GM12878 (cell line): ENCODE results near the gene TM6SF1.

Experiments used
- POLR2A ChIP-seq: IDR thresholded peaks from 2 replicates; pipeline ENCODE4 v1.6.1; 2011; ENCODE audit warnings: low read depth, mild to moderate bottlenecking, low read length
- RBBP5 ChIP-seq: fragments of 200-600 bp; sonication (generic); conservative IDR thresholded peaks from 2 replicates; pipeline ENCODE4 v1.6.1; 2016
- SPI1 ChIP-seq: IDR thresholded peaks from 2 replicates; pipeline ENCODE4 v1.6.1; 2011; ENCODE audit warnings: low read depth, mild to moderate bottlenecking, low read length, moderate library complexity, borderline replicate concordance; ENCODE audit not compliant: insufficient read depth
- SRF ChIP-seq, 2 experiments: IDR thresholded peaks; 2 replicates each; pipeline ENCODE4 v1.6.1; 2011; ENCODE audit warnings: low read depth in 2 of 2, low read length in 2 of 2, mild to moderate bottlenecking in 1 of 2, moderate library complexity in 1 of 2
- TCF12 ChIP-seq: IDR thresholded peaks from 2 replicates; pipeline ENCODE4 v1.6.1; 2011; ENCODE audit warnings: low read depth, mild to moderate bottlenecking, low read length
- YY1 ChIP-seq: IDR thresholded peaks from 2 replicates; pipeline ENCODE4 v1.6.1; 2011; ENCODE audit warnings: low read depth, mild to moderate bottlenecking, low read length
- TF ChIP-seq, protein P1 (sequence below): IDR thresholded peaks from 2 replicates; pipeline ENCODE4 v1.6.1; 2011; ENCODE audit warnings: low read depth, mild to moderate bottlenecking, low read length, moderate library complexity, borderline replicate concordance; ENCODE audit errors: extremely low read depth
- TF ChIP-seq, protein P2 (sequence below), 3 experiments: IDR thresholded peaks in 2 of 3; conservative IDR thresholded peaks in 1 of 3; 2 replicates each; pipeline ENCODE4 v1.5.1; 2011; ENCODE audit warnings: low read depth in 3 of 3, low read length in 3 of 3, mild to moderate bottlenecking in 3 of 3, control low read depth in 2 of 3, moderate library complexity in 2 of 3, inconsistent platforms in 1 of 3, mixed read lengths in 1 of 3; ENCODE audit not compliant: control insufficient read depth in 2 of 3, insufficient read depth in 1 of 3; ENCODE audit errors: extremely low read depth in 1 of 3

DNA sequence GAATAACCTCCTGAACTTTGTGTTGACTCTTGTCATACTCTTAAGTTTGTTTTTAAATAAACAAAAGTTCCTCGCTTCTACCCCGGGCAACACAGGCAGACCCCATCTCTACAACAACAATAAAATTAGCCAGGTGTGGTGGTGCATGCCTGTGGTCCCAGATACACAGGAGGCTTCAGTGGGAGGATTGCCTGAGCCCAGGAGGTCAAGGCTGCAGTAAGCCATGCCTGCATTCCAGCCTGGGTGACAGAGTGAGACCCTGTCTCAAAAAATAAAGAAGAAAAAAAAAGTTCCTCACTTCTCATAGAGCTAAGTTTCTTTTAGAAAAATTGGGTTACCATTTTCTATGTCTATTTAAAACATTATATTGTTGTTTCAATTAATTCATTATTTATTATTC is 70.9 kb downstream of the TM6SF1 start:
- TF ChIP-seq POLR2A (no peak), RBBP5 (no peak), YY1 (no peak), TCF12 (no peak), SRF (IDR thresholded peaks at IDR 0.05; ENCODE audit: low read depth in 2 of 2, low read length in 2 of 2) (no peak), SPI1 (no peak)
- TF ChIP-seq, protein P1, sequence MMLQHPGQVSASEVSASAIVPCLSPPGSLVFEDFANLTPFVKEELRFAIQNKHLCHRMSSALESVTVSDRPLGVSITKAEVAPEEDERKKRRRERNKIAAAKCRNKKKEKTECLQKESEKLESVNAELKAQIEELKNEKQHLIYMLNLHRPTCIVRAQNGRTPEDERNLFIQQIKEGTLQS, result no peak
- TF ChIP-seq, protein P2, sequence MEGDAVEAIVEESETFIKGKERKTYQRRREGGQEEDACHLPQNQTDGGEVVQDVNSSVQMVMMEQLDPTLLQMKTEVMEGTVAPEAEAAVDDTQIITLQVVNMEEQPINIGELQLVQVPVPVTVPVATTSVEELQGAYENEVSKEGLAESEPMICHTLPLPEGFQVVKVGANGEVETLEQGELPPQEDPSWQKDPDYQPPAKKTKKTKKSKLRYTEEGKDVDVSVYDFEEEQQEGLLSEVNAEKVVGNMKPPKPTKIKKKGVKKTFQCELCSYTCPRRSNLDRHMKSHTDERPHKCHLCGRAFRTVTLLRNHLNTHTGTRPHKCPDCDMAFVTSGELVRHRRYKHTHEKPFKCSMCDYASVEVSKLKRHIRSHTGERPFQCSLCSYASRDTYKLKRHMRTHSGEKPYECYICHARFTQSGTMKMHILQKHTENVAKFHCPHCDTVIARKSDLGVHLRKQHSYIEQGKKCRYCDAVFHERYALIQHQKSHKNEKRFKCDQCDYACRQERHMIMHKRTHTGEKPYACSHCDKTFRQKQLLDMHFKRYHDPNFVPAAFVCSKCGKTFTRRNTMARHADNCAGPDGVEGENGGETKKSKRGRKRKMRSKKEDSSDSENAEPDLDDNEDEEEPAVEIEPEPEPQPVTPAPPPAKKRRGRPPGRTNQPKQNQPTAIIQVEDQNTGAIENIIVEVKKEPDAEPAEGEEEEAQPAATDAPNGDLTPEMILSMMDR (IDR thresholded peaks at IDR 0.05 in 2 of 3, conservative IDR thresholded peaks at IDR 0.05 in 1 of 3; ENCODE audit: control insufficient read depth in 2 of 3, extremely low read depth in 1 of 3, insufficient read depth in 1 of 3, low read depth in 3 of 3, low read length in 3 of 3), result no peak
